ENCODE results near the gene TMBIM4.

DNA sequence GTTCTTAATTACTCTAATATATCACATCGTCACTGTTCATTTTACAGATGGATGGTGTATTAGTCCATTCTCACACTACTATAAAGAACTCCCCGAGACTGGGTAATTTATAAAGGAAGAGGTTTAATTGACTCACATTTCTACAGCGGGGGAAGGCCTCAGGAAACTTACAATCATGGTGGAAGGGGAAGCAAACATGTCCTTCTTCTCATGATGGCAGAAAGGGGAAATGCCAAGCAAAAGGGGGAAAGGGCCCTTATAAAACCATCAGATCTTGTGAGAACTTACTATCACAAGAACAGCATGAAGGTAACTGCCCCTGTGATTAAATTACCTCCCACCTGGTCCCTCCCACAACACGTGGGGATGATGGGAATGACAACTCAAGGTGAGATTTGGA lies 6.5 kb downstream of the TMBIM4 start:
- no peak for TF ChIP-seq CTCF (IDR thresholded peaks at IDR 0.05)
- TF ChIP-seq POLR2A (IDR thresholded peaks at IDR 0.05): no peak

Data from testis (tissue), 2 donors.